ENCODE measurements around the gene TMED6.
"Not testable (repeated sequence)": the region's sequence is repeated elsewhere in the genome, so short reads cannot be mapped to it uniquely, and the experiment has no call there.

The TMED6 gene

DNA sequence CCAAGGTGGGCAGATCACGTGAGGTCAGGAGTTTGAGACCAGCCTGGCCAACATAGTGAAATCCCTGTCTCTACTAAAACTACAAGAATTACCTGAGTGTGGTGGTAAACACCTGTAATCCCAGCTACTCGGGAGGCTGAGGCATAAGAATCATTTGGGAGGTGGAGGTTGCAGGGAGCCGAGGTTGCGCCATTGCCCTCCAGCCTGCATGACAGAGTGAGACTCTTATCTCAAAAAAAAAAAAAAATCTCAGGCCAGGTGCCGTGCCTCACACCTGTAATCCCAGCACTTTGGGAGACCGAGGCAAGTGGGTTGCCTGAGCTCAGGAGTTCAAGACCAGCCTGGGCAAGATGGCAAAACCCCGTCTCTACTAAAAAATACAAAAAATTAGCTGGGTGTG, 54.8 kb downstream of the TMED6 start:
- not testable (repeated sequence) for DNase-seq

DNA sequence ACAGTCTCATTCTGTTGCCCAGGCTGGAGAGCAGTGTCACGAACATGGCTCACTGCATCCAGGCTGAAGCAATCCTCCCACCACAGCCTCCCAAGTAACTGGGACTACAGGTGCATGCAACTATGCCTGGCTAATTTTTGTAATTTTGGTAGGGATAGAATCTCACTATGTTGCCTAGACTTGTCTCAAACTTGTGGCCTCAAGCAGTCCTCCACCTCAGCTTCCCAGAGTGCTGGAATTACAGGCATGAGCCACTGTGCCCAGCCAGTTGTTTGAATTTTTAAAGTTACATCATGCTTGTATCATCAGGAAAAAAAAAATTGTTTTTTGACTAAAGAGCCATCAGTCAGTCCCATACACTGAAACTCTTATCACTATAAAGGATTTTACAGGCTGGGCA, 57.5 kb downstream of the TMED6 start:
- no peak for DNase-seq

DNA sequence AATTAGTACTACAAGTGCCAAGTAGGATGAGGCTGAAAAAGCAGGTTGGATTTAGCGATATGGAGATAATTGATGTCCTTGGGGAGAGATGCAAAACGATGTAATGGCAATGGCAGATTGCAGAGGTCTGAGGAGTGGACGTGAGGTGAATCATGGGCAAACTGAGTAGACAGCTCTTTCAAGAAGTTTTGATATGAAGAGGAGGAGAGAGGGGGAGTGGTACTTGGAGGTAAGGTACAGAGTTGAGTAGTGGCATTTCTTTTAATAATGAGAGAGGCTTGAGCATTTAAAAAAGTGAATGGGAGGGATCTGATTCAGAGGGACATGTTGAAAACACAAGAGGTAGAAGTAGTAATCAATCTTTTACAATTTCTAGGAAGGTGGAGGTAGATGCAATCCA, 58.2 kb downstream of the TMED6 start:
- DNase-seq = no peak

All from kidney glomerular epithelial cell (primary cell).